SK-N-SH treated with all-trans-retinoic acid at 6 μM for 48 hours (cell line): ENCODE measurements around the gene TMPRSS11F.

Source experiments
- ARNTL ChIP-seq: fragments of 450-650 bp; formaldehyde crosslinking; IDR thresholded peaks from 2 replicates; pipeline ENCODE4 v1.5.0; 2020; ENCODE audit warnings: low read depth, mild to moderate bottlenecking, moderate library complexity, borderline replicate concordance
- BACH2 ChIP-seq: fragments of 250-450 bp; sonication (Bioruptor Pico); IDR thresholded peaks from 2 replicates; pipeline ENCODE4 v1.9.0; 2021; ENCODE audit warnings: mild to moderate bottlenecking, borderline replicate concordance
- CREB5 ChIP-seq: fragments of 250-450 bp; sonication (Bioruptor Pico); IDR thresholded peaks from 2 replicates; pipeline ENCODE4 v1.5.1; 2020; ENCODE audit warnings: low read depth, mild to moderate bottlenecking, moderate library complexity
- CSRNP3 ChIP-seq: fragments of 250-450 bp; sonication (Bioruptor Pico); IDR thresholded peaks from 2 replicates; pipeline ENCODE4 v1.5.1; 2021; ENCODE audit warnings: mild to moderate bottlenecking, moderate library complexity
- ESRRG ChIP-seq: fragments of 250-450 bp; sonication (Bioruptor Pico); IDR thresholded peaks from 2 replicates; pipeline ENCODE4 v1.6.1; 2021; ENCODE audit warnings: mild to moderate bottlenecking
- GLIS3 ChIP-seq: fragments of 250-450 bp; sonication (Bioruptor Pico); IDR thresholded peaks from 2 replicates; pipeline ENCODE4 v1.5.0; 2020; ENCODE audit warnings: mild to moderate bottlenecking, moderate library complexity
- PPARA ChIP-seq: fragments of 250-450 bp; sonication (Bioruptor Pico); IDR thresholded peaks from 2 replicates; pipeline ENCODE4 v1.5.0; 2020; ENCODE audit warnings: mild to moderate bottlenecking, borderline replicate concordance
- SNAI2 ChIP-seq: fragments of 250-450 bp; sonication (Bioruptor Pico); IDR thresholded peaks from 2 replicates; pipeline ENCODE4 v1.5.0; 2020; ENCODE audit warnings: mild to moderate bottlenecking, moderate library complexity
- TCF4 ChIP-seq: fragments of 250-450 bp; sonication (Bioruptor Pico); IDR thresholded peaks from 2 replicates; pipeline ENCODE4 v1.8.0; 2021; ENCODE audit warnings: mild to moderate bottlenecking, moderate library complexity, borderline replicate concordance
- ZFP3 ChIP-seq: fragments of 250-450 bp; sonication (Bioruptor Pico); IDR thresholded peaks from 2 replicates; pipeline ENCODE4 v1.5.0; 2020; ENCODE audit warnings: mild to moderate bottlenecking, moderate library complexity
- ZNF8 ChIP-seq: fragments of 450-650 bp; formaldehyde crosslinking; IDR thresholded peaks from 2 replicates; pipeline ENCODE4 v1.5.0; 2020; ENCODE audit warnings: mild to moderate bottlenecking, moderate library complexity

- TF ChIP-seq BACH2 (CRISPR knock-in tag) (no peak), SNAI2 (CRISPR knock-in tag) (no peak), ESRRG (CRISPR knock-in tag) (no peak), TCF4 (CRISPR knock-in tag) (no peak), ARNTL (CRISPR knock-in tag) (no peak), CSRNP3 (CRISPR knock-in tag) (no peak), ZNF8 (CRISPR knock-in tag) (no peak), GLIS3 (no peak), CREB5 (CRISPR knock-in tag) (no peak), PPARA (no peak), ZFP3 (CRISPR knock-in tag) (no peak)
Observed at GRCh38 chr4:68162196-68162595, 32.5 kb upstream of the TMPRSS11F start.
